Spleen (tissue), 11 donors: ENCODE measurements around the gene PPP6R3. TPM values are rescaled to one million over a fixed set of nuclear protein-coding genes. Genes with fewer than 3 reads are reported as not detected.

Experiments used
- DNase-seq: peaks from one replicate; pipeline ENCODE4 v3.0.0-alpha.2; 2020
- H3K27ac ChIP-seq, 8 donors: fragments of 200-600 bp; sonication (generic) in 7 of 8; 1 replicate in 4 of 8; 2 replicates in 4 of 8; pipeline versions ENCODE4 v1.5.0 to v1.8.0; 2016 to 2021; ENCODE audit warnings: inconsistent platforms in 4 of 8, mild to moderate bottlenecking in 4 of 8, moderate library complexity in 1 of 8
- H3K27me3 ChIP-seq, 7 donors: fragments of 200-600 bp; sonication (generic) in 6 of 7; replicated peaks in 1 of 7; 1 replicate in 4 of 7; 2 replicates in 3 of 7; pipeline versions ENCODE4 v1.5.0 to v1.8.0; 2016 to 2021; ENCODE audit warnings: inconsistent platforms in 3 of 7, mild to moderate bottlenecking in 1 of 7
- H3K36me3 ChIP-seq, 6 donors: fragments of 200-600 bp; sonication (generic) in 5 of 6; 1 replicate in 4 of 6; 2 replicates in 2 of 6; pipeline versions ENCODE4 v1.5.0 to v1.8.0; 2016 to 2021; ENCODE audit warnings: inconsistent platforms in 2 of 6
- H3K4me1 ChIP-seq, 6 donors: fragments of 200-600 bp; sonication (generic) in 5 of 6; 1 replicate in 3 of 6; 2 replicates in 3 of 6; pipeline versions ENCODE4 v1.5.0 to v1.8.0; 2016 to 2021; ENCODE audit warnings: inconsistent platforms in 3 of 6
- H3K4me3 ChIP-seq, 8 donors: fragments of 200-600 bp; sonication (generic) in 7 of 8; 1 replicate in 4 of 8; 2 replicates in 4 of 8; pipeline versions ENCODE4 v1.5.0 to v1.8.0; 2016 to 2021; ENCODE audit warnings: inconsistent platforms in 4 of 8, mild to moderate bottlenecking in 4 of 8, moderate library complexity in 2 of 8
- H3K9me3 ChIP-seq, 8 donors: fragments of 200-600 bp; sonication (generic) in 7 of 8; 1 replicate in 4 of 8; 2 replicates in 4 of 8; pipeline versions ENCODE4 v1.5.0 to v1.8.0; 2016 to 2021; ENCODE audit warnings: inconsistent platforms in 4 of 8
- POLR2A ChIP-seq, 3 donors: fragments of 450-650 bp; IDR thresholded peaks; one replicate each; pipeline ENCODE4 v1.5.1; 2017; ENCODE audit warnings: antibody characterized with exemption in 3 of 3, mild to moderate bottlenecking in 1 of 3
- POLR2AphosphoS5 ChIP-seq, 3 donors: sonication (generic); formaldehyde crosslinking; IDR thresholded peaks; one replicate each; pipeline ENCODE4 v1.5.1; 2017; ENCODE audit warnings: antibody characterized with exemption in 3 of 3
- WGBS, 5 donors: extraction: QIAGEN DNeasy Blood & Tissue Kit in 3 of 5; methylation state at CpG; one replicate each; pipeline versions ENCODE4 v1.1.5 to v1.1.7; 2013 to 2018; 5-methylcytosine and 5-hydroxymethylcytosine counted together
- intact Hi-C: fragments of 100-400 bp; cut with DNase I; formaldehyde crosslinking; loops from one replicate; pipeline ENCODE4 v1.15.0; 2023; ENCODE audit warnings: low total_unique reads
- polyA plus RNA-seq, 3 donors: library from polyadenylated mRNA; stranded (reverse); fragments of 200-250 nt; gene quantifications; one replicate each; pipeline ENCODE4 v1.2.1, GENCODE V29; 2013
- total RNA-seq, 7 donors: library from RNA; depleted of rRNA in 3 of 7; stranded (reverse); fragments of >200 nt in 3 of 7; fragmentation: NEBNext Ultra II Directional in 4 of 7; extraction: Animal tissue kit (Norgen Biotek cat#: 25700) in 4 of 7; gene quantifications; one replicate each; pipeline versions ENCODE4 v1.1.0 to v1.2.1, GENCODE V29; 2016 to 2021
- TF ChIP-seq, protein P1 (sequence below), 11 experiments: fragments of 200-600 bp in 7 of 11; fragments of 450-650 bp in 4 of 11; sonication (generic) in 4 of 11; IDR thresholded peaks in 8 of 11; conservative IDR thresholded peaks in 3 of 11; 1 replicate in 7 of 11; 2 replicates in 4 of 11; pipeline versions ENCODE4 v1.4.0 to v1.8.0; 2016 to 2021; ENCODE audit warnings: antibody characterized with exemption in 11 of 11, inconsistent platforms in 4 of 11, mild to moderate bottlenecking in 1 of 11
- donor health status: healthy with polysubstance abuse.
- donor health status: DM: no; HTN: no; CAD: no; lungs with moderate emphysema.
- donor health status: DM: no; HTN: no; CAD: no.
- donor health status: Bipolar disorder and iron deficiency.
- donor health status: healthy.
- donor health status: DM: no; HTN: no; CAD: no.
- donor health status: DM: yes; HTN: yes; CAD: no.

PPP6R3 gene
- total and polyA plus RNA-seq, 10 donors = 23.9 to 178 (median 122) TPM

GRCh38 chr11:68449951-68450350, 10.6 kb upstream of the PPP6R3 start:
- Histone ChIP-seq H3K4me3 (no peak overlapping the region), H3K36me3 (no peaks in the 10 kb centered on the region), H3K4me1 (peaks cover 0 to 12% (median 8%) of the 10 kb centered on the region in 6 donors), H3K9me3 (no peaks in the 10 kb centered on the region), H3K27me3 (no peaks in the 10 kb centered on the region), H3K27ac (no peak overlapping the region)
- 92 to 94% (median 93%) methylated on average over 7 to 11 of the region's 11 CpGs for WGBS, 5 donors
- TF ChIP-seq POLR2AphosphoS5 (IDR thresholded peaks at IDR 0.05) = no peak
- TF ChIP-seq POLR2A (IDR thresholded peaks at IDR 0.05) = no peak
- TF ChIP-seq, protein P1, sequence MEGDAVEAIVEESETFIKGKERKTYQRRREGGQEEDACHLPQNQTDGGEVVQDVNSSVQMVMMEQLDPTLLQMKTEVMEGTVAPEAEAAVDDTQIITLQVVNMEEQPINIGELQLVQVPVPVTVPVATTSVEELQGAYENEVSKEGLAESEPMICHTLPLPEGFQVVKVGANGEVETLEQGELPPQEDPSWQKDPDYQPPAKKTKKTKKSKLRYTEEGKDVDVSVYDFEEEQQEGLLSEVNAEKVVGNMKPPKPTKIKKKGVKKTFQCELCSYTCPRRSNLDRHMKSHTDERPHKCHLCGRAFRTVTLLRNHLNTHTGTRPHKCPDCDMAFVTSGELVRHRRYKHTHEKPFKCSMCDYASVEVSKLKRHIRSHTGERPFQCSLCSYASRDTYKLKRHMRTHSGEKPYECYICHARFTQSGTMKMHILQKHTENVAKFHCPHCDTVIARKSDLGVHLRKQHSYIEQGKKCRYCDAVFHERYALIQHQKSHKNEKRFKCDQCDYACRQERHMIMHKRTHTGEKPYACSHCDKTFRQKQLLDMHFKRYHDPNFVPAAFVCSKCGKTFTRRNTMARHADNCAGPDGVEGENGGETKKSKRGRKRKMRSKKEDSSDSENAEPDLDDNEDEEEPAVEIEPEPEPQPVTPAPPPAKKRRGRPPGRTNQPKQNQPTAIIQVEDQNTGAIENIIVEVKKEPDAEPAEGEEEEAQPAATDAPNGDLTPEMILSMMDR (IDR thresholded peaks at IDR 0.05 in 8 of 11, conservative IDR thresholded peaks at IDR 0.05 in 3 of 11) = no peak
- DNase-seq = peak; percentile 65
- intact Hi-C loops = loop anchor here (5.0 kb wide), 1 partner anchor 193 kb away; no protein-coding TSS in a partner anchor

DNA sequence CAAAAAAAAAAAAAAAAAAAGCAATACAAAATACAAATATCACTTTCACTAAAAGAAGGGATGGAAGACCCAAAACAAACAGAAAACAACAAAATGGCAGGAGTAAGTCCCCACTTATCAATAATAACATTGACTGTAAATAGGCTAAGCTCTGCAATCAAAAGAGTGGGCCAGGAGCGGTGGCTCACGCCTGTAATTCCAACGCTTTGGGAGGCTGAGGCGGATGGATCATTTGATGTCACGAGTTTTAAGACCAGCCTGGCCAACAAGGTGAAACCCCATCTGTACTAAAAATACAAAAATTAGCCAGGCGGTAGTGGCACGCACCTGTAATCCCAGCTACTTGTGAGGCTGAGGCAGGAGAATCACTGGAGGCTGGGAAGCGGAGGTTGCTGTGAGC, 9.8 kb upstream of the PPP6R3 start:
- DNase-seq = no peak
- Histone ChIP-seq H3K4me3 (no peak overlapping the region), H3K27ac (no peak overlapping the region), H3K9me3 (no peaks in the 10 kb centered on the region), H3K27me3 (no peaks in the 10 kb centered on the region), H3K4me1 (peaks cover 0 to 12% (median 8%) of the 10 kb centered on the region in 6 donors), H3K36me3 (no peaks in the 10 kb centered on the region)
- intact Hi-C loops = no loop called here
- TF ChIP-seq POLR2AphosphoS5 (IDR thresholded peaks at IDR 0.05) (no peak), POLR2A (IDR thresholded peaks at IDR 0.05) (no peak)
- TF ChIP-seq, protein P1 (IDR thresholded peaks at IDR 0.05 in 8 of 11, conservative IDR thresholded peaks at IDR 0.05 in 3 of 11) = no peak
- WGBS, 5 donors = 94 to 99% (median 95%) methylated on average over 8 of the region's 8 CpGs

GRCh38 chr11:68454767-68455166, 5.8 kb upstream of the PPP6R3 start:
- Histone ChIP-seq H3K27me3 (no peaks in the 10 kb centered on the region), H3K27ac (no peak overlapping the region), H3K4me3 (no peak overlapping the region), H3K4me1 (peaks cover 0 to 7% (median 5%) of the 10 kb centered on the region in 6 donors), H3K36me3 (no peaks in the 10 kb centered on the region), H3K9me3 (no peaks in the 10 kb centered on the region)
- WGBS, 5 donors = 70 to 83% (median 77%) methylated on average over 8 of the region's 8 CpGs
- intact Hi-C loops = no loop called here
- peak; percentile 63 for DNase-seq
- TF ChIP-seq, protein P1 (IDR thresholded peaks at IDR 0.05 in 8 of 11, conservative IDR thresholded peaks at IDR 0.05 in 3 of 11) = no peak
- TF ChIP-seq POLR2AphosphoS5 (IDR thresholded peaks at IDR 0.05) (no peak), POLR2A (IDR thresholded peaks at IDR 0.05) (no peak)

GRCh38 chr11:68455485-68455884, 5.1 kb upstream of the PPP6R3 start:
- H3K9me3 ChIP-seq = no peaks in the 10 kb centered on the region
- H3K27me3 ChIP-seq = no peaks in the 10 kb centered on the region
- no peak overlapping the region for H3K4me3 ChIP-seq
- H3K27ac ChIP-seq = no peak overlapping the region
- intact Hi-C loops = no loop called here
- WGBS, 5 donors = 73 to 92% (median 79%) methylated on average over 8 of the region's 8 CpGs
- no peak for TF ChIP-seq POLR2AphosphoS5 (IDR thresholded peaks at IDR 0.05)
- TF ChIP-seq, protein P1 (IDR thresholded peaks at IDR 0.05 in 8 of 11, conservative IDR thresholded peaks at IDR 0.05 in 3 of 11) = no peak
- no peak for TF ChIP-seq POLR2A (IDR thresholded peaks at IDR 0.05)
- peaks cover 0 to 9% (median 6%) of the 10 kb centered on the region in 6 donors for H3K4me1 ChIP-seq
- DNase-seq = peak; percentile 54
- no peaks in the 10 kb centered on the region for H3K36me3 ChIP-seq
